Gastroesophageal sphincter (tissue), 4 donors: ENCODE measurements around the gene GP1BB. TPM values are rescaled to one million over a fixed set of nuclear protein-coding genes. Genes with fewer than 3 reads are reported as not detected.

Experiments used
- ATAC-seq: fragments of 150-250 bp; one replicate; pipeline ENCODE4 v1.9.1; 2016; ENCODE audit warnings: mild to moderate bottlenecking, moderate library complexity
- H3K27ac ChIP-seq, 4 donors: fragments of 200-600 bp; sonication (generic) in 3 of 4; 1 replicate in 3 of 4; 2 replicates in 1 of 4; pipeline ENCODE4 v1.5.1; 2016 to 2019
- H3K27me3 ChIP-seq: fragments of 200-600 bp; sonication (generic); one replicate; pipeline ENCODE4 v1.5.1; 2019
- H3K36me3 ChIP-seq, 2 donors: fragments of 200-600 bp; sonication (generic); one replicate each; pipeline ENCODE4 v1.5.1; 2019; ENCODE audit warnings: control low read depth in 1 of 2
- H3K4me1 ChIP-seq, 3 donors: fragments of 200-600 bp; sonication (generic); 1 replicate in 2 of 3; 2 replicates in 1 of 3; pipeline ENCODE4 v1.5.1; 2016 to 2019; ENCODE audit warnings: control low read depth in 2 of 3
- H3K4me3 ChIP-seq, 2 donors: fragments of 200-600 bp; sonication (generic); one replicate each; pipeline ENCODE4 v1.5.1; 2019; ENCODE audit warnings: mild to moderate bottlenecking in 1 of 2, moderate library complexity in 1 of 2
- H3K9me3 ChIP-seq, 3 donors: fragments of 200-600 bp; sonication (generic); one replicate each; pipeline ENCODE4 v1.5.1; 2017 to 2019; ENCODE audit warnings: control low read depth in 2 of 3
- CTCF ChIP-seq, 4 experiments: fragments of 200-600 bp in 2 of 4; fragments of 450-650 bp in 2 of 4; sonication (generic) in 1 of 4; IDR thresholded peaks; one replicate each; pipeline ENCODE4 v1.5.1; 2017 to 2019; ENCODE audit warnings: antibody characterized with exemption in 4 of 4, mild to moderate bottlenecking in 2 of 4, moderate library complexity in 2 of 4
- EP300 ChIP-seq: sonication (generic); formaldehyde crosslinking; IDR thresholded peaks from one replicate; pipeline ENCODE4 v1.6.1; 2017; ENCODE audit warnings: antibody characterized with exemption, mild to moderate bottlenecking
- POLR2A ChIP-seq, 2 donors: fragments of 450-650 bp; IDR thresholded peaks; one replicate each; pipeline ENCODE4 v1.6.1; 2017; ENCODE audit warnings: antibody characterized with exemption in 2 of 2, mild to moderate bottlenecking in 2 of 2, moderate library complexity in 1 of 2
- POLR2AphosphoS5 ChIP-seq: sonication (generic); formaldehyde crosslinking; IDR thresholded peaks from one replicate; pipeline ENCODE4 v1.6.1; 2017; ENCODE audit warnings: antibody characterized with exemption
- WGBS, 2 donors: methylation state at CpG; one replicate each; pipeline ENCODE4 v1.1.5; 2018; ENCODE audit warnings: low coverage in 1 of 2; 5-methylcytosine and 5-hydroxymethylcytosine counted together
- total RNA-seq, 4 donors: library from RNA; depleted of rRNA; stranded (reverse); fragments of >200 nt; gene quantifications; one replicate each; pipeline ENCODE4 v1.1.0, GENCODE V29; 2016

Gene GP1BB
- total RNA-seq, 4 donors from 2014 or later: 2.0 to 12.5 (median 5.6) TPM

DNA sequence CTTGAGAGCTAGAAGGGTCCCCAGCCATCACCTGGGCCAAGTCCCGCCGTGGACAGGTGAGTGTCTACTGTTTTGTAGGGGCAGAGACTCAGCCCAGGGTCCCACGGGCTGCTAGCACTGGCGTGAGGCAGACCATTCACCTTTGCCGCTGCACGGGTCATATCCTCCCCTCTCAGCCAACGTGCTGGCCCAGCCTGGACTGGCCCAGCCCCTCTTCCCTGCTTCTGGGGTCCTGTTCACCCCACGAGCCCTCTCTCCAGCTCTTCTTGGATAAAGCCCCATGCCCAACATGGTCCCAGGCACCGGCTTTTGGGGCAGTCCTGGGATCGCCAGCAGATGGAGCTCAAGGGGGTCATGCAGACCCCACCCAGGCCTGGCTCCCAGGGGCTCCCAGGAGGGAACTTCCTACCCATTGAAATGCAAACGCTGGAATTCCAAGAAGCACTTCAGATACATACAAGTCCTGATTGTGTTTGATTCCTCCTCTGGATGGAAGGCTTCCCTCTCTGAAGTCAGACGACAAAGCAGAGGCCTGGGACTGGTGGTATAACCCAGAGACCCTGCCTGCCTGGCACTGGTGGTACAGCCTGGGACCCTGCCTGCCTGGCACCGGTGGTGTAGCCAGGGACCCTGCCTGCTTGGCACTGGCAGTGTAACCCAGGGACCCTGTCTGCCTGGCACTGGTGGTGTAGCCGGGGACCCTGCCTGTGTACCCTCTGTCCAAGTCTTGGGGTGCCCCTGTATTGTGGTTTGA lies 18.0 kb upstream of the GP1BB start:
- WGBS, 2 donors: 71 to 76% methylated on average over 3 to 5 of the region's 14 CpGs
- Histone ChIP-seq H3K36me3 (no peaks in the 10 kb centered on the region), H3K4me3 (no peak overlapping the region), H3K4me1 (no peaks in the 10 kb centered on the region), H3K27ac (no peak overlapping the region), H3K27me3 (peaks cover 30% of the 10 kb centered on the region), H3K9me3 (no peaks in the 10 kb centered on the region)
- ATAC-seq: no peak
- TF ChIP-seq POLR2A (IDR thresholded peaks at IDR 0.05) (no peak), EP300 (no peak), CTCF (IDR thresholded peaks at IDR 0.05) (no peak), POLR2AphosphoS5 (no peak)

DNA sequence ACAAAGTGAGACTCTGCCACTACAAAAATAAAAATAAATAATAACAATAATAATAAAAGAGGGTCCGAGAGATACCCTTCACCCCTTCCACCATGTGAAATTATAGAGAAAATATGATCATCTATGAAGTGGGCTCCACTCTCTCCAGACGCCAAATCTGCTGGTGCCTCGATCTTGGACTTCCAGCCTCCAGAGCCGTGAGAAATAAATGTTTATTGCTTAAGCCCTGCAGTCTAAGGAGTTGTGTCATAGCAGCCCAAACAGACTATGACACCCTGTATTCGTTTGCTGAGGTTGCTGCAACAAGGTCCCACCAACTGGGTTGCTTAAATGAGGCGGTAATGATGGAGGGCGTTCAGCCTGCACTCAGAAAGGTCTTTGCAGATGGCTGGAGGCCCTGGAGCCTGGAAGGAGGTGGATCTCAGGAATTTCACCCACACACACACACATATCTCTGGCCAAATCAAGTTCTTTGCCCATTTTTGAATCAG lies 16.6 kb upstream of the GP1BB start:
- no peak for TF ChIP-seq POLR2AphosphoS5
- no peak for TF ChIP-seq POLR2A (IDR thresholded peaks at IDR 0.05)
- TF ChIP-seq CTCF (IDR thresholded peaks at IDR 0.05): no peak
- no peak for TF ChIP-seq EP300
- H3K4me3 ChIP-seq: no peak overlapping the region
- no peaks in the 10 kb centered on the region for H3K36me3 ChIP-seq
- 85 to 93% methylated on average over 5 to 6 of the region's 7 CpGs for WGBS, 2 donors
- peaks cover 30% of the 10 kb centered on the region for H3K27me3 ChIP-seq
- H3K27ac ChIP-seq: no peak overlapping the region
- no peak for ATAC-seq
- H3K9me3 ChIP-seq: no peaks in the 10 kb centered on the region
- no peaks in the 10 kb centered on the region for H3K4me1 ChIP-seq

GRCh38 chr22:19707347-19708290 lies 15.7 kb upstream of the GP1BB start:
- ATAC-seq: no peak
- no peaks in the 10 kb centered on the region for H3K36me3 ChIP-seq
- H3K4me1 ChIP-seq: no peaks in the 10 kb centered on the region
- no peak for TF ChIP-seq EP300
- no peak for TF ChIP-seq CTCF (IDR thresholded peaks at IDR 0.05)
- TF ChIP-seq POLR2AphosphoS5: no peak
- TF ChIP-seq POLR2A (IDR thresholded peaks at IDR 0.05): no peak
- no peaks in the 10 kb centered on the region for H3K9me3 ChIP-seq
- H3K27ac ChIP-seq: no peak overlapping the region
- no peak overlapping the region for H3K4me3 ChIP-seq
- H3K27me3 ChIP-seq: peaks cover 30% of the 10 kb centered on the region
- WGBS, 2 donors: 88% methylated on average over 5 of the region's 24 CpGs; no CpG with 5 or more reads in 1 of the 2 donors

DNA sequence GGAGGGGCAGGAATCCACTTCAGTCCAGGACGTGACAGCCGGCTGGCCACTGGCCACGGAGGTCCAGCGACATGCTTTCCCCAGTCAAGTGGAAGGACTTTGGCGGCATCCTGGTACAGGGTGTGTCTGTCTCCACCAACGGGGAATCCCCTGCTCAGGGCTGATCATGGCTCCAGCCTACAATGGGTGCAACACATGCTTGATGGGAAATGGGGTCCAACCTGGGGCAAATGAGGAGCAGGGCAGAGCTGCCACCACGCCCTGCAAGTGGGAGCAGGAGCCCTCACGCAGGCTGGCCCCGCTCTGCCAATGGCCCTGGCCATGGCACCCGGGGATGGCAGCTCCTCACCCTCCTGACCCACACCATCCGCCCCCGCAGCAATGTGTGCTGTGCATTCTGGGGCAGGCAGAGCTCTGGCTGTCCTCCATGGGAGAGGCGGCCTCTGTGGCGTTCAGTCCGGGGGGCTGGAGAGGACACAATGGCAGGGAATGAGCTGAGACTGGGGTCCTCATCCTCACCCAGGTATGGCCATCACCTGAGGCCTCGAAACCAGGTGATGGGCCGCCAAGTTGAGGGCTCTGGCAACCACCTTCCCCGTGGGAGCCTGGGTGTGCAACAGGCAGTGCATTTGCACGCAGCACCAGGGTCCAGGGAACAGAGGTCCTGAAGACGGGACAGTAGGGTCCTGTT lies 14.9 kb upstream of the GP1BB start:
- peaks cover 0 to 1% (median 0%) of the 10 kb centered on the region in 3 donors for H3K4me1 ChIP-seq
- WGBS, 2 donors: 85% methylated on average over 3 of the region's 20 CpGs; no CpG with 5 or more reads in 1 of the 2 donors
- no peak overlapping the region for H3K27ac ChIP-seq
- ATAC-seq: no peak
- no peaks in the 10 kb centered on the region for H3K9me3 ChIP-seq
- H3K36me3 ChIP-seq: no peaks in the 10 kb centered on the region
- peaks cover 35% of the 10 kb centered on the region for H3K27me3 ChIP-seq
- no peak overlapping the region for H3K4me3 ChIP-seq
- TF ChIP-seq CTCF (IDR thresholded peaks at IDR 0.05) (no peak), POLR2A (IDR thresholded peaks at IDR 0.05) (no peak), POLR2AphosphoS5 (no peak), EP300 (no peak)
